Mononuclear cell (primary cell): Measurements from ENCODE around the gene POGZ. TPM values are rescaled to one million over a fixed set of nuclear protein-coding genes. Genes with fewer than 3 reads are reported as not detected.
A peak's percentile ranks its signal among the peaks of the same experiment; 100 is the strongest.

Experiments
- H3K27me3 ChIP-seq: 2 replicates; pipeline ENCODE4 v1.6.0; 2011; ENCODE audit warnings: low read length, control low read depth; ENCODE audit not compliant: insufficient read depth
- H3K4me1 ChIP-seq: 2 replicates; pipeline ENCODE4 v1.5.1; 2011; ENCODE audit warnings: mild to moderate bottlenecking, low read length, control low read depth; ENCODE audit not compliant: insufficient read depth
- H3K4me3 ChIP-seq: 2 replicates; pipeline ENCODE4 v1.5.1; 2011; ENCODE audit warnings: mild to moderate bottlenecking, low read length, moderate library complexity
- H3K9me3 ChIP-seq: 2 replicates; pipeline ENCODE4 v1.5.1; 2011; ENCODE audit warnings: low read depth, mild to moderate bottlenecking, control low read depth, low read length
- total RNA-seq: library from RNA; depleted of rRNA; stranded (reverse); fragments of >200 nt; gene quantifications from one replicate; pipeline ENCODE4 v1.2.3, GENCODE V29; 2012

Gene POGZ
- total RNA-seq, 1 donor: 48.0 TPM

- Histone ChIP-seq H3K4me1 (no peaks in the 10 kb centered on the region), H3K27me3 (no peaks in the 10 kb centered on the region), H3K4me3 (no peak overlapping the region), H3K9me3 (no peaks in the 10 kb centered on the region)
These were observed 26.5 kb upstream of the POGZ start for GRCh38 chr1:151485685-151486255.

GRCh38 chr1:151482017-151482416, 22.7 kb upstream of the POGZ start:
- no peak overlapping the region for H3K4me3 ChIP-seq
- no peaks in the 10 kb centered on the region for H3K9me3 ChIP-seq
- no peaks in the 10 kb centered on the region for H3K27me3 ChIP-seq
- no peaks in the 10 kb centered on the region for H3K4me1 ChIP-seq

GRCh38 chr1:151479462-151479861, 20.2 kb upstream of the POGZ start:
- no peaks in the 10 kb centered on the region for H3K27me3 ChIP-seq
- no peaks in the 10 kb centered on the region for H3K4me1 ChIP-seq
- no peak overlapping the region for H3K4me3 ChIP-seq
- H3K9me3 ChIP-seq: no peaks in the 10 kb centered on the region

GRCh38 chr1:151478923-151479322, 19.6 kb upstream of the POGZ start:
- no peaks in the 10 kb centered on the region for H3K4me1 ChIP-seq
- no peaks in the 10 kb centered on the region for H3K27me3 ChIP-seq
- no peaks in the 10 kb centered on the region for H3K9me3 ChIP-seq
- H3K4me3 ChIP-seq: no peak overlapping the region

GRCh38 chr1:151478140-151478812, 19.0 kb upstream of the POGZ start:
- Histone ChIP-seq H3K27me3 (no peaks in the 10 kb centered on the region), H3K9me3 (no peaks in the 10 kb centered on the region), H3K4me3 (no peak overlapping the region), H3K4me1 (peaks cover 4% of the 10 kb centered on the region)

GRCh38 chr1:151477066-151477465, 17.8 kb upstream of the POGZ start:
- no peaks in the 10 kb centered on the region for H3K9me3 ChIP-seq
- H3K27me3 ChIP-seq: no peaks in the 10 kb centered on the region
- peaks cover 11% of the 10 kb centered on the region for H3K4me1 ChIP-seq
- no peak overlapping the region for H3K4me3 ChIP-seq

GRCh38 chr1:151476083-151476482, 16.8 kb upstream of the POGZ start:
- Histone ChIP-seq H3K4me3 (no peak overlapping the region), H3K4me1 (peaks cover 11% of the 10 kb centered on the region), H3K27me3 (no peaks in the 10 kb centered on the region), H3K9me3 (no peaks in the 10 kb centered on the region)

- Histone ChIP-seq H3K9me3 (no peaks in the 10 kb centered on the region), H3K27me3 (no peaks in the 10 kb centered on the region), H3K4me3 (no peak overlapping the region), H3K4me1 (peaks cover 11% of the 10 kb centered on the region)
These were observed 15.9 kb upstream of the POGZ start for GRCh38 chr1:151475175-151475574.

- H3K4me3 ChIP-seq: no peak overlapping the region
- H3K27me3 ChIP-seq: no peaks in the 10 kb centered on the region
- peaks cover 11% of the 10 kb centered on the region for H3K4me1 ChIP-seq
- no peaks in the 10 kb centered on the region for H3K9me3 ChIP-seq
These were observed 15.5 kb upstream of the POGZ start for GRCh38 chr1:151474745-151475144.

GRCh38 chr1:151472856-151473731, 13.8 kb upstream of the POGZ start:
- Histone ChIP-seq H3K9me3 (no peaks in the 10 kb centered on the region), H3K4me3 (peak overlapping the region; percentile 53), H3K4me1 (peaks cover 11% of the 10 kb centered on the region), H3K27me3 (no peaks in the 10 kb centered on the region)

- Histone ChIP-seq H3K4me1 (no peaks in the 10 kb centered on the region), H3K9me3 (no peaks in the 10 kb centered on the region), H3K27me3 (peaks cover 21% of the 10 kb centered on the region), H3K4me3 (no peak overlapping the region)
These were observed 5.7 kb upstream of the POGZ start for GRCh38 chr1:151465026-151465425.

GRCh38 chr1:151461694-151462093, 2.4 kb upstream of the POGZ start:
- Histone ChIP-seq H3K4me1 (peaks cover 20% of the 10 kb centered on the region), H3K27me3 (peaks cover 21% of the 10 kb centered on the region), H3K4me3 (no peak overlapping the region), H3K9me3 (no peaks in the 10 kb centered on the region)

- Histone ChIP-seq H3K9me3 (no peaks in the 10 kb centered on the region), H3K4me3 (peak overlapping the region; percentile 38), H3K4me1 (peaks cover 29% of the 10 kb centered on the region), H3K27me3 (peaks cover 9% of the 10 kb centered on the region)
These were observed 428 bp downstream of the POGZ start for GRCh38 chr1:151458802-151459330.

GRCh38 chr1:151457911-151458801, 1.1 kb downstream of the POGZ start:
- peaks cover 29% of the 10 kb centered on the region for H3K4me1 ChIP-seq
- H3K27me3 ChIP-seq: peaks cover 5% of the 10 kb centered on the region
- H3K9me3 ChIP-seq: no peaks in the 10 kb centered on the region
- H3K4me3 ChIP-seq: peak overlapping the region; percentile 76
